HTERT RPE-1 (cell line): Measurements from ENCODE around the gene FHIT.
"Not testable (repeated sequence)": the region's sequence is repeated elsewhere in the genome, so short reads cannot be mapped to it uniquely, and the experiment has no call there.

Experiments
- in situ Hi-C: fragments of 300-500 bp; cut with MboI; formaldehyde crosslinking; loops from 4 replicates; pipeline ENCODE4 v1.14.3; 2020; ENCODE audit warnings: low sequenced_read_pairs

Gene FHIT

GRCh38 chr3:60948488-60948887, 302.8 kb downstream of the FHIT start:
- in situ Hi-C loops, result no loop called here

- in situ Hi-C loops, result no loop called here
Observed at GRCh38 chr3:60935709-60936108, 315.5 kb downstream of the FHIT start.

- in situ Hi-C loops, result no loop called here
Observed at GRCh38 chr3:60933824-60934223, 317.4 kb downstream of the FHIT start.

GRCh38 chr3:60932643-60933042, 318.6 kb downstream of the FHIT start:
- in situ Hi-C loops, result no loop called here

- in situ Hi-C loops, result no loop called here
Observed at GRCh38 chr3:60932170-60932569, 319.1 kb downstream of the FHIT start.

- in situ Hi-C loops, result no loop called here
Observed at GRCh38 chr3:60931452-60931851, 319.8 kb downstream of the FHIT start.

- in situ Hi-C loops, result no loop called here
Observed at GRCh38 chr3:60920519-60920918, 330.7 kb downstream of the FHIT start.

- in situ Hi-C loops, result no loop called here
Observed at GRCh38 chr3:60919296-60919695, 332.0 kb downstream of the FHIT start.

GRCh38 chr3:60917141-60917540, 334.1 kb downstream of the FHIT start:
- in situ Hi-C loops, result no loop called here

GRCh38 chr3:60916546-60916945, 334.7 kb downstream of the FHIT start:
- in situ Hi-C loops, result no loop called here

GRCh38 chr3:60913474-60913873, 337.8 kb downstream of the FHIT start:
- in situ Hi-C loops, result no loop called here

- in situ Hi-C loops, result no loop called here
Observed at GRCh38 chr3:60912876-60913275, 338.4 kb downstream of the FHIT start.

- in situ Hi-C loops, result no loop called here
Observed at GRCh38 chr3:60912142-60912541, 339.1 kb downstream of the FHIT start.

- in situ Hi-C loops, result no loop called here
Observed at GRCh38 chr3:60909526-60909925, 341.7 kb downstream of the FHIT start.

- in situ Hi-C loops, result no loop called here
Observed at GRCh38 chr3:60906283-60906682, 345.0 kb downstream of the FHIT start.

- in situ Hi-C loops, result no loop called here
Observed at GRCh38 chr3:60898321-60898720, 352.9 kb downstream of the FHIT start.

GRCh38 chr3:60893946-60894345, 357.3 kb downstream of the FHIT start:
- in situ Hi-C loops, result no loop called here

GRCh38 chr3:60890226-60890625, 361.0 kb downstream of the FHIT start:
- in situ Hi-C loops, result no loop called here

GRCh38 chr3:60888952-60889351, 362.3 kb downstream of the FHIT start:
- in situ Hi-C loops, result not testable (repeated sequence)

- in situ Hi-C loops, result no loop called here
Observed at GRCh38 chr3:60887574-60887973, 363.7 kb downstream of the FHIT start.

- in situ Hi-C loops, result no loop called here
Observed at GRCh38 chr3:60886518-60886917, 364.7 kb downstream of the FHIT start.

- in situ Hi-C loops, result no loop called here
Observed at GRCh38 chr3:60884005-60884404, 367.2 kb downstream of the FHIT start.

GRCh38 chr3:60877188-60877587, 374.1 kb downstream of the FHIT start:
- in situ Hi-C loops, result no loop called here

GRCh38 chr3:60870396-60870795, 380.9 kb downstream of the FHIT start:
- in situ Hi-C loops, result no loop called here
